Measurements from ENCODE around the gene RPS27.
A peak's percentile ranks its signal among the peaks of the same experiment; 100 is the strongest.

GRCh38 chr1:153977250-153978240, 13.0 kb upstream of the RPS27 start, which contains the start of gene JTB:
- no peak for TF ChIP-seq EP300 (IDR thresholded peaks at IDR 0.05)
- TF ChIP-seq RAD21 (conservative IDR thresholded peaks at IDR 0.05 in 1 of 2, IDR thresholded peaks at IDR 0.05 in 1 of 2), result no peak
- TF ChIP-seq CTCF (IDR thresholded peaks at IDR 0.05), result no peak
- TF ChIP-seq HOXA7 (CRISPR knock-in tag; IDR thresholded peaks at IDR 0.05), result no peak
- TF ChIP-seq BHLHE40 (IDR thresholded peaks at IDR 0.05; ENCODE audit: low read depth, low read length), result no peak
- peak; percentile 83 for TF ChIP-seq BCL3 (IDR thresholded peaks at IDR 0.05)
